Measurements from ENCODE around the gene MCM3AP.
A peak's percentile ranks its signal among the peaks of the same experiment; 100 is the strongest.

Gene MCM3AP

DNA sequence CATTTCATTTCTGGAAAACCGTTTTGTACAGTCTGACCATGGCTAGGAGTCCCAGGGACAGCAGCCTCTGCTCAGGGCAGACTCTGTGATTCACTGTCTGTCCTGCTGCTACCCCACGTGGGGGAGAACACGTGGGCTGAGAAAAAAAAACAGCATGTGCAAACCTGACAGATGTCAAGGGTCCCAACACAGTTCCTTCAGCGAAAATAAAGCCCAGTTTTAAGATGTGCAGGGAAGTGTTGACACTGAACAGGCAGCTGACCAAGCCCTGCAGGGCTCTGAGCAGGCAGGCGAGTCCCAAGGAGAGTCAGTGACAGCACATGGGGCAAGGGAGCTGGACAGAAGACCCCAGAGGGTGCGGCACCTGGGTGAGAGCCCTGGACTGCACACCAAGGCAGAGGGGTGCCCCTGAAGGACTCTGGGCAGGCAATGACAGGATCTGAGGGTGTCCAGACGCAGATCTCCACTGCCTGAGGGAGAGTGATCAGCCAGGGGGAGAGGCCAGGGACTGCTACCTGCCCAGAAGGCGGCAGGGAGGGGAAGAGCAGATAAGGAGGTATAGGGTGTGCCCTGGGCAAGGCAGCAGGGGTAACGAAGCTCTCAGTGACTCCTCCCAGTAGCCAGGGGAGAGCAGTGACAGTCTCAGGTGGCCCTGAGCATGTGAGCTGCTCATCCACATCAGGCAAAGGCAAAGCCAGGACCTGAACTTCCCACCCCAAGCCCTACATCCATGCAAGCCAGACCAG lies 96.0 kb downstream of the MCM3AP start:
- peak; percentile 15 for DNase-seq (ENCODE audit: low read depth)
- no peak overlapping the region for H3K4me3 ChIP-seq (ENCODE audit: low read length)
- no peak for TF ChIP-seq CTCF (IDR thresholded peaks at IDR 0.05; ENCODE audit: insufficient read depth, low read depth, low read length, missing control alignments)

- H3K4me3 ChIP-seq (ENCODE audit: low read length), result no peak overlapping the region
- DNase-seq (ENCODE audit: low read depth), result peak; percentile 59
- TF ChIP-seq CTCF (IDR thresholded peaks at IDR 0.05; ENCODE audit: insufficient read depth, low read depth, low read length, missing control alignments), result no peak
Observed at GRCh38 chr21:46188226-46189212, 96.9 kb downstream of the MCM3AP start.

DNA sequence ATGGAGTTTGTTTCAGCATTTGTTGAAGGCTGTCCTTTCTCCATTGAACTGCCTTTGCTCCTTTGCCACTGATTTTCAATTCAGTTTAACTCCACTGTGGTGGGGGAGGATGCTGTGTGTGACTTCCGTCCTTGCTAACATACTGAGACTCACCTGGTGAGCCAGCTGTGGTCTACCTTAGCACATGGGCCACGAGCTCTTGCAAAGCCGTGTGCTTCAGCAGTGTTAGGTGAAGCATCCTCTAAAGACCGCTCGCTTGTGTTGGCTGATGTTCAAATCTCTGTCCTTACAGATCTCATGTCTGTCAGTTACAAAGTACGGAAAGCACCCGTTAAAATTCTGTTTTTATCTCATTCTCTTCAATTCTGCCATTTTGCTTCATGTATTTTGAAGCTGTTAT lies 97.6 kb downstream of the MCM3AP start:
- TF ChIP-seq CTCF (IDR thresholded peaks at IDR 0.05; ENCODE audit: insufficient read depth, low read depth, low read length, missing control alignments), result no peak
- DNase-seq (ENCODE audit: low read depth), result no peak
- H3K4me3 ChIP-seq (ENCODE audit: low read length), result no peak overlapping the region

GRCh38 chr21:46187261-46187660 lies 98.2 kb downstream of the MCM3AP start:
- no peak for TF ChIP-seq CTCF (IDR thresholded peaks at IDR 0.05; ENCODE audit: insufficient read depth, low read depth, low read length, missing control alignments)
- DNase-seq (ENCODE audit: low read depth), result no peak
- H3K4me3 ChIP-seq (ENCODE audit: low read length), result no peak overlapping the region

DNA sequence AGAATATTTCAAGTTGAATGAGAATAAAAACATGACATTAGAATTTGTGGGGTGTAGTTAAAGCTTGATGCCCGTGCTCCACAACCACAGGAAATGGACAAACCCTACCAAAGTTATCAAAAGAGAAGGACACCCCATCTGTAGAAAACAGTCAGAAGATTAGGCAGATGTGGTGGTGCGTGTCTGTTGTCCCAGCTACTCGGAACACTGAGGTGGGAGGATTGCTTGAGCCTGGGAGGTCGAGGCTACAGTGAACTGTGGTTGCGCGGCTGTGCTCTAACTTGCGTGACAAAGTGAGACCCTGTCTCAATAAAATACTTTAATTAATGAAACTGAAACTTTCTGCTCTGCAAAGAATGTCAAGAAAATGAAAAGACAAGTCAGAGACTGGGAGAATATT lies 99.7 kb downstream of the MCM3AP start:
- no peak for TF ChIP-seq CTCF (IDR thresholded peaks at IDR 0.05; ENCODE audit: insufficient read depth, low read depth, low read length, missing control alignments)
- H3K4me3 ChIP-seq (ENCODE audit: low read length), result no peak overlapping the region
- no peak for DNase-seq (ENCODE audit: low read depth)
